ENCODE results near the gene BMP7.
"Not testable (repeated sequence)": the region's sequence is repeated elsewhere in the genome, so short reads cannot be mapped to it uniquely, and the experiment has no call there.

The BMP7 gene

GRCh38 chr20:57287007-57287880 lies 20.8 kb upstream of the BMP7 start:
- DNase-seq, result no peak

- no peak for DNase-seq
These were observed 17.4 kb upstream of the BMP7 start for GRCh38 chr20:57283860-57284259.

- DNase-seq, result no peak
These were observed 16.4 kb upstream of the BMP7 start for GRCh38 chr20:57282670-57283361.

- no peak for DNase-seq
These were observed 15.5 kb upstream of the BMP7 start for GRCh38 chr20:57281900-57282299.

- no peak for DNase-seq
These were observed 13.8 kb upstream of the BMP7 start for GRCh38 chr20:57280221-57280620.

- DNase-seq, result not testable (repeated sequence)
These were observed 13.1 kb upstream of the BMP7 start for GRCh38 chr20:57279548-57279947.

GRCh38 chr20:57278457-57278856 lies 12.0 kb upstream of the BMP7 start:
- no peak for DNase-seq

GRCh38 chr20:57277398-57278105 lies 11.1 kb upstream of the BMP7 start:
- DNase-seq, result no peak

GRCh38 chr20:57276221-57276620 lies 9.8 kb upstream of the BMP7 start:
- no peak for DNase-seq

- no peak for DNase-seq
These were observed 9.4 kb upstream of the BMP7 start for GRCh38 chr20:57275813-57276212.

- DNase-seq, result no peak
These were observed 8.9 kb upstream of the BMP7 start for GRCh38 chr20:57275334-57275733.

- DNase-seq, result no peak
These were observed 8.4 kb upstream of the BMP7 start for GRCh38 chr20:57274846-57275245.

- no peak for DNase-seq
These were observed 7.9 kb upstream of the BMP7 start for GRCh38 chr20:57274299-57274698.

- DNase-seq, result no peak
These were observed 6.6 kb upstream of the BMP7 start for GRCh38 chr20:57272883-57273535.

- DNase-seq, result no peak
These were observed 4.0 kb upstream of the BMP7 start for GRCh38 chr20:57270204-57270984.

GRCh38 chr20:57269148-57269984 lies 2.9 kb upstream of the BMP7 start:
- no peak for DNase-seq

GRCh38 chr20:57268399-57269076 lies 2.1 kb upstream of the BMP7 start:
- DNase-seq, result no peak

- no peak for DNase-seq
These were observed 849 bp upstream of the BMP7 start for GRCh38 chr20:57267158-57267821.

GRCh38 chr20:57265997-57266290 lies 497 bp downstream of the BMP7 start:
- DNase-seq, result no peak

GRCh38 chr20:57265336-57265996 lies 975 bp downstream of the BMP7 start:
- no peak for DNase-seq
